Neural progenitor cell (in vitro differentiated cells): Measurements from ENCODE around the gene IL21R. TPM values are rescaled to one million over a fixed set of nuclear protein-coding genes. Genes with fewer than 3 reads are reported as not detected.

Experiments
- DNase-seq: peaks from one replicate; pipeline ENCODE4 v3.0.0-alpha.2; 2016; ENCODE audit warnings: low spot score
- H2AFZ ChIP-seq: fragments of 200-600 bp; sonication (generic); replicated peaks from 2 replicates; pipeline ENCODE4 v1.6.1; 2016; ENCODE audit warnings: antibody characterized with exemption
- H3F3A ChIP-seq: fragments of 200-600 bp; sonication (generic); 2 replicates; pipeline ENCODE4 v1.6.1; 2016; ENCODE audit warnings: antibody characterized with exemption, low read depth
- H3K27ac ChIP-seq: fragments of 200-600 bp; sonication (generic); 2 replicates; pipeline ENCODE4 v1.5.1; 2016; ENCODE audit warnings: mild to moderate bottlenecking
- H3K27me3 ChIP-seq: fragments of 200-600 bp; sonication (generic); 2 replicates; pipeline ENCODE4 v1.6.1; 2016; ENCODE audit warnings: mild to moderate bottlenecking, moderate library complexity
- H3K36me3 ChIP-seq: fragments of 200-600 bp; sonication (generic); 2 replicates; pipeline ENCODE4 v1.5.1; 2016
- H3K4me1 ChIP-seq: fragments of 200-600 bp; sonication (generic); 2 replicates; pipeline ENCODE4 v1.6.1; 2016; ENCODE audit warnings: mixed run types
- H3K4me2 ChIP-seq: fragments of 200-600 bp; sonication (generic); 2 replicates; pipeline ENCODE4 v1.6.1; 2016
- H3K4me3 ChIP-seq: fragments of 200-600 bp; sonication (generic); 2 replicates; pipeline ENCODE4 v1.5.1; 2016
- H3K79me2 ChIP-seq: fragments of 200-600 bp; sonication (generic); 2 replicates; pipeline ENCODE4 v1.6.1; 2016; ENCODE audit warnings: low read depth
- H3K9ac ChIP-seq: fragments of 200-600 bp; sonication (generic); 2 replicates; pipeline ENCODE4 v1.6.1; 2016
- H3K9me3 ChIP-seq: fragments of 200-600 bp; sonication (generic); 2 replicates; pipeline ENCODE4 v1.5.1; 2016; ENCODE audit warnings: low read depth
- H4K20me1 ChIP-seq: fragments of 200-600 bp; sonication (generic); 2 replicates; pipeline ENCODE4 v1.6.1; 2016; ENCODE audit warnings: low read depth
- H3K27ac Mint-ChIP-seq: 3 replicates; pipeline ENCODE4 v1.8.0; 2021; ENCODE audit warnings: mixed read lengths
- H3K27me3 Mint-ChIP-seq: 2 replicates; pipeline ENCODE4 v1.8.0; 2022; ENCODE audit warnings: low read depth, mild to moderate bottlenecking, inconsistent platforms, moderate library complexity, mixed read lengths; ENCODE audit not compliant: insufficient read depth
- H3K36me3 Mint-ChIP-seq: 3 replicates; pipeline ENCODE4 v1.8.0; 2021; ENCODE audit warnings: mixed read lengths
- H3K4me1 Mint-ChIP-seq: 3 replicates; pipeline ENCODE4 v1.8.0; 2021; ENCODE audit warnings: mixed read lengths
- H3K4me3 Mint-ChIP-seq: 3 replicates; pipeline ENCODE4 v1.8.0; 2021; ENCODE audit warnings: mild to moderate bottlenecking, moderate library complexity, mixed read lengths
- H3K9me3 Mint-ChIP-seq: 3 replicates; pipeline ENCODE4 v1.8.0; 2020; ENCODE audit warnings: mixed read lengths
- EZH2 ChIP-seq: fragments of 200-600 bp; sonication (generic); IDR thresholded peaks from 2 replicates; pipeline ENCODE4 v1.6.1; 2017; ENCODE audit warnings: antibody characterized with exemption, mild to moderate bottlenecking, moderate library complexity
- EZH2phosphoT487 ChIP-seq: fragments of 200-600 bp; sonication (generic); IDR thresholded peaks from 2 replicates; pipeline ENCODE4 v1.6.1; 2017; ENCODE audit warnings: antibody characterized with exemption
- total RNA-seq: library from RNA; depleted of rRNA; stranded (reverse); fragments of >200 nt; gene quantifications from 2 replicates; pipeline ENCODE4 v1.2.3, GENCODE V29; 2015; ENCODE audit warnings: low replicate concordance
- TF ChIP-seq, protein P1 (sequence below): fragments of 200-600 bp; sonication (generic); IDR thresholded peaks from 2 replicates; pipeline ENCODE4 v1.5.1; 2017; ENCODE audit warnings: antibody characterized with exemption, mild to moderate bottlenecking

IL21R gene
- total RNA-seq, 1 donor from 2014 or later: not detected

GRCh38 chr16:27363797-27364196 lies 38.2 kb upstream of the IL21R start:
- no peaks in the 10 kb centered on the region for H3K9me3 Mint-ChIP-seq
- H3K4me1 ChIP-seq: no peaks in the 10 kb centered on the region
- no peaks in the 10 kb centered on the region for H3K27me3 ChIP-seq
- no peak overlapping the region for H3K27ac Mint-ChIP-seq
- H3K4me2 ChIP-seq: no peak overlapping the region
- H3K4me3 Mint-ChIP-seq: no peak overlapping the region
- H3K9me3 ChIP-seq: no peaks in the 10 kb centered on the region
- H3K4me3 ChIP-seq: no peak overlapping the region
- DNase-seq: no peak
- H3K4me1 Mint-ChIP-seq: no peaks in the 10 kb centered on the region
- H3K79me2 ChIP-seq: no peaks in the 10 kb centered on the region
- TF ChIP-seq EZH2: no peak
- TF ChIP-seq, protein P1, sequence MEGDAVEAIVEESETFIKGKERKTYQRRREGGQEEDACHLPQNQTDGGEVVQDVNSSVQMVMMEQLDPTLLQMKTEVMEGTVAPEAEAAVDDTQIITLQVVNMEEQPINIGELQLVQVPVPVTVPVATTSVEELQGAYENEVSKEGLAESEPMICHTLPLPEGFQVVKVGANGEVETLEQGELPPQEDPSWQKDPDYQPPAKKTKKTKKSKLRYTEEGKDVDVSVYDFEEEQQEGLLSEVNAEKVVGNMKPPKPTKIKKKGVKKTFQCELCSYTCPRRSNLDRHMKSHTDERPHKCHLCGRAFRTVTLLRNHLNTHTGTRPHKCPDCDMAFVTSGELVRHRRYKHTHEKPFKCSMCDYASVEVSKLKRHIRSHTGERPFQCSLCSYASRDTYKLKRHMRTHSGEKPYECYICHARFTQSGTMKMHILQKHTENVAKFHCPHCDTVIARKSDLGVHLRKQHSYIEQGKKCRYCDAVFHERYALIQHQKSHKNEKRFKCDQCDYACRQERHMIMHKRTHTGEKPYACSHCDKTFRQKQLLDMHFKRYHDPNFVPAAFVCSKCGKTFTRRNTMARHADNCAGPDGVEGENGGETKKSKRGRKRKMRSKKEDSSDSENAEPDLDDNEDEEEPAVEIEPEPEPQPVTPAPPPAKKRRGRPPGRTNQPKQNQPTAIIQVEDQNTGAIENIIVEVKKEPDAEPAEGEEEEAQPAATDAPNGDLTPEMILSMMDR: no peak
- TF ChIP-seq EZH2phosphoT487: no peak
- no peaks in the 10 kb centered on the region for H3K27me3 Mint-ChIP-seq
- no peaks in the 10 kb centered on the region for H3F3A ChIP-seq
- peaks cover 5% of the 10 kb centered on the region for H3K36me3 Mint-ChIP-seq
- H3K27ac ChIP-seq: no peak overlapping the region
- H3K9ac ChIP-seq: no peak overlapping the region
- H3K36me3 ChIP-seq: no peaks in the 10 kb centered on the region
- no peaks in the 10 kb centered on the region for H4K20me1 ChIP-seq
- no peak overlapping the region for H2AFZ ChIP-seq

- Histone ChIP-seq H3K36me3 (no peaks in the 10 kb centered on the region), H3K4me2 (no peak overlapping the region), H3K79me2 (no peaks in the 10 kb centered on the region), H3K9ac (no peak overlapping the region), H3K27me3 (no peaks in the 10 kb centered on the region), H3K27ac (no peak overlapping the region), H3K4me3 (no peak overlapping the region), H3F3A (no peaks in the 10 kb centered on the region), H2AFZ (no peak overlapping the region), H3K4me1 (no peaks in the 10 kb centered on the region), H4K20me1 (no peaks in the 10 kb centered on the region), H3K9me3 (no peaks in the 10 kb centered on the region)
- Mint-ChIP-seq H3K27ac (no peak overlapping the region), H3K36me3 (no peaks in the 10 kb centered on the region), H3K27me3 (no peaks in the 10 kb centered on the region), H3K4me1 (no peaks in the 10 kb centered on the region), H3K9me3 (no peaks in the 10 kb centered on the region), H3K4me3 (no peak overlapping the region)
- TF ChIP-seq EZH2phosphoT487 (no peak), EZH2 (no peak)
- TF ChIP-seq, protein P1: no peak
- DNase-seq: no peak
These were observed 37.4 kb upstream of the IL21R start for GRCh38 chr16:27364493-27365141.

- H4K20me1 ChIP-seq: no peaks in the 10 kb centered on the region
- Mint-ChIP-seq H3K9me3 (no peaks in the 10 kb centered on the region), H3K4me3 (no peak overlapping the region), H3K27me3 (no peaks in the 10 kb centered on the region), H3K27ac (no peak overlapping the region), H3K36me3 (no peaks in the 10 kb centered on the region), H3K4me1 (no peaks in the 10 kb centered on the region)
- H3F3A ChIP-seq: no peaks in the 10 kb centered on the region
- H2AFZ ChIP-seq: no peak overlapping the region
- DNase-seq: no peak
- no peak overlapping the region for H3K27ac ChIP-seq
- no peaks in the 10 kb centered on the region for H3K79me2 ChIP-seq
- H3K27me3 ChIP-seq: no peaks in the 10 kb centered on the region
- no peaks in the 10 kb centered on the region for H3K4me1 ChIP-seq
- H3K9me3 ChIP-seq: no peaks in the 10 kb centered on the region
- H3K36me3 ChIP-seq: no peaks in the 10 kb centered on the region
- H3K4me2 ChIP-seq: no peak overlapping the region
- TF ChIP-seq, protein P1: no peak
- TF ChIP-seq EZH2phosphoT487: no peak
- TF ChIP-seq EZH2: no peak
- H3K9ac ChIP-seq: no peak overlapping the region
- H3K4me3 ChIP-seq: no peak overlapping the region
These were observed 36.6 kb upstream of the IL21R start for GRCh38 chr16:27365142-27366089.
